ENCODE results near the gene CNNM3. TPM values are rescaled to one million over a fixed set of nuclear protein-coding genes. Genes with fewer than 3 reads are reported as not detected.

Gene CNNM3
- total RNA-seq, 4 donors from 2014 or later = 12.6 to 28.3 (median 16.5) TPM

DNA sequence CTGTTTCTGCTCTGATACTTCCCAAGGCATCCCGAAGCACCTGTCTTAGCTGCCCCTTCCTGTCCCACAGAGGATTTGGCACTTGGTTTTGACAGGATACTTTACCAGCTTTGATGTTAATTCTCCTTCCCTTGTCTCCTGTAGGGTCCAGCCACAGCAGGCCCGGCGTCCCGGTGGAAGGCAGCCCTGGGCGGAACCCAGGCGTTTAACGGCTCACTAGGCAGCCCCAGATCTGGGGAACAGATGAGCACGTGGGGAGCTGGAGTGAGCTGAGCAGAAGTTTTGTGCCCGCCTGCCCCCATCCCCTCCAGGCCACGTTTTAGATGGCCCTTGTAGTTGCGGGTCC lies 16.3 kb downstream of the CNNM3 start:
- 59% methylated on average over 10 of the region's 11 CpGs for WGBS
- H3K27me3 ChIP-seq = no peaks in the 10 kb centered on the region
- no peak overlapping the region for H3K27ac ChIP-seq
- H3K9me3 ChIP-seq = no peaks in the 10 kb centered on the region
- peaks cover 79% of the 10 kb centered on the region for H3K36me3 ChIP-seq
- no peak for DNase-seq (ENCODE audit: low spot score in 2 of 2)
- TF ChIP-seq POLR2AphosphoS5 (IDR thresholded peaks at IDR 0.05) = no peak
- no peak for TF ChIP-seq POLR2A (IDR thresholded peaks at IDR 0.05)
- TF ChIP-seq, protein P1, sequence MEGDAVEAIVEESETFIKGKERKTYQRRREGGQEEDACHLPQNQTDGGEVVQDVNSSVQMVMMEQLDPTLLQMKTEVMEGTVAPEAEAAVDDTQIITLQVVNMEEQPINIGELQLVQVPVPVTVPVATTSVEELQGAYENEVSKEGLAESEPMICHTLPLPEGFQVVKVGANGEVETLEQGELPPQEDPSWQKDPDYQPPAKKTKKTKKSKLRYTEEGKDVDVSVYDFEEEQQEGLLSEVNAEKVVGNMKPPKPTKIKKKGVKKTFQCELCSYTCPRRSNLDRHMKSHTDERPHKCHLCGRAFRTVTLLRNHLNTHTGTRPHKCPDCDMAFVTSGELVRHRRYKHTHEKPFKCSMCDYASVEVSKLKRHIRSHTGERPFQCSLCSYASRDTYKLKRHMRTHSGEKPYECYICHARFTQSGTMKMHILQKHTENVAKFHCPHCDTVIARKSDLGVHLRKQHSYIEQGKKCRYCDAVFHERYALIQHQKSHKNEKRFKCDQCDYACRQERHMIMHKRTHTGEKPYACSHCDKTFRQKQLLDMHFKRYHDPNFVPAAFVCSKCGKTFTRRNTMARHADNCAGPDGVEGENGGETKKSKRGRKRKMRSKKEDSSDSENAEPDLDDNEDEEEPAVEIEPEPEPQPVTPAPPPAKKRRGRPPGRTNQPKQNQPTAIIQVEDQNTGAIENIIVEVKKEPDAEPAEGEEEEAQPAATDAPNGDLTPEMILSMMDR (IDR thresholded peaks at IDR 0.05) = no peak
- no peak for TF ChIP-seq EP300 (IDR thresholded peaks at IDR 0.05)
- H3K4me1 ChIP-seq = peaks cover 5% of the 10 kb centered on the region
- no peak overlapping the region for H3K4me3 ChIP-seq

DNA sequence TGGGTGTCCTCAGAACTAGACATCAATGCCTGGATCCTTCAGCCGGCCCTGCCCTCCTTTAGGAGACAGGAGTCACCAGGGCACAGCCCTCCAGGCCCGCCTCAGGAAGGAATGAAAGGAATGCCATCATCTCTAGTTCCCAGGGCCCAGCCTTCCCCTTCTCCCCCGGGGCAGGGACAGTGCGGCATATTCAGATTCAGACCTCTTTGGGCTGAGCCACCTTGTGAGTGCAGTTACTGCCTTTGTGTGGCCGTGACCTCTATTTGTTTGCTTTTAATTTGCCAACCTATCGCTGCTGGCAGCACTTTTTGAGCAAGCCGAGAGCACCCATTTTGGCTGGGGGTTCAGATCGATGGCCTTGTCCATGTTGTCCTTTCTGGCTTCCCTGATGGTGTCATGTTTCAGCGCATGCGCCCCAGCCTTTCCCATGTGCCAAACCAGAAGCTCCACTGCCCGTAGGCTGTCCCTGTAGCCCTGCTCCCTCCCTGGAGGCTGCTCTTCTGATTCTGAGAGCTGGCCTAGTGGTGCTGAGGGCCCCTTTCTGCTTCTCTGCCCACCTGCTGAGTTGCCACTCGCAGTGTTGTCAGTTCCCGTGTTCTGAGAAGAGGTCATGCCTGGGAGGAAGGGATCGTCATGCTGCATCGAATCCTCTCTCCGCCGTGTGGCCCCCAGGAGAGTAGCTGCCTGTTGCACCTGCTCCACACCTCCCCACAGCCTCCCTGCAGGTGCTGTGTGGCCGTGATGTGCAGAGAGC lies 16.9 kb downstream of the CNNM3 start:
- TF ChIP-seq POLR2A (IDR thresholded peaks at IDR 0.05) = no peak
- TF ChIP-seq, protein P1 (IDR thresholded peaks at IDR 0.05) = no peak
- no peak for TF ChIP-seq POLR2AphosphoS5 (IDR thresholded peaks at IDR 0.05)
- TF ChIP-seq EP300 (IDR thresholded peaks at IDR 0.05) = no peak
- peak overlapping the region; percentile 13 for H3K27ac ChIP-seq
- H3K4me1 ChIP-seq = peaks cover 5% of the 10 kb centered on the region
- 53% methylated on average over 18 of the region's 18 CpGs for WGBS
- no peak for DNase-seq (ENCODE audit: low spot score in 2 of 2)
- H3K36me3 ChIP-seq = peaks cover 79% of the 10 kb centered on the region
- no peaks in the 10 kb centered on the region for H3K27me3 ChIP-seq
- no peaks in the 10 kb centered on the region for H3K9me3 ChIP-seq
- H3K4me3 ChIP-seq = no peak overlapping the region

DNA sequence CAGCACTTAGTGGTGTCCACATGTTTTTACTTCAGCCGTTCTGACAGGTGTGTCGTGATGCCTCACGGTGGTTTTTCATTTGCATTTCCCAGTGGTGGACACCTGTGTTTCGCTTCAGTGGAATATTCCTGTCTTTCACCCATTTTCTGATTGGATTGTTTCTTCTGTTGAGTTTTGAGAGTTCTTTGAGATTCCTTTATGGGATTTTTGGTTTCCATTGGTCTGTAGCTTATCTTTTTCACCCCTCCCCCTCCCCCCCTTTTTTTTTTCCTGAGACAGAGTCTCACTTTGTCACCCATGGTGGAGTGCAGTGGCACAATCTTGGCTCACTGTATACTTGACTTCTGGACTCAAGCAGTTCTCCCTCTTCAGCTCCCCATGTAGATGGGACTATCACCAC lies 19.8 kb downstream of the CNNM3 start:
- no peaks in the 10 kb centered on the region for H3K27me3 ChIP-seq
- no peak for DNase-seq (ENCODE audit: low spot score in 2 of 2)
- no peaks in the 10 kb centered on the region for H3K9me3 ChIP-seq
- H3K27ac ChIP-seq = no peak overlapping the region
- TF ChIP-seq, protein P1 (IDR thresholded peaks at IDR 0.05) = no peak
- TF ChIP-seq EP300 (IDR thresholded peaks at IDR 0.05) (no peak), POLR2AphosphoS5 (IDR thresholded peaks at IDR 0.05) (no peak), POLR2A (IDR thresholded peaks at IDR 0.05) (no peak)
- no peak overlapping the region for H3K4me3 ChIP-seq
- H3K4me1 ChIP-seq = peaks cover 15% of the 10 kb centered on the region
- peaks cover 61% of the 10 kb centered on the region for H3K36me3 ChIP-seq
- 92% methylated on average over 4 of the region's 4 CpGs for WGBS

DNA sequence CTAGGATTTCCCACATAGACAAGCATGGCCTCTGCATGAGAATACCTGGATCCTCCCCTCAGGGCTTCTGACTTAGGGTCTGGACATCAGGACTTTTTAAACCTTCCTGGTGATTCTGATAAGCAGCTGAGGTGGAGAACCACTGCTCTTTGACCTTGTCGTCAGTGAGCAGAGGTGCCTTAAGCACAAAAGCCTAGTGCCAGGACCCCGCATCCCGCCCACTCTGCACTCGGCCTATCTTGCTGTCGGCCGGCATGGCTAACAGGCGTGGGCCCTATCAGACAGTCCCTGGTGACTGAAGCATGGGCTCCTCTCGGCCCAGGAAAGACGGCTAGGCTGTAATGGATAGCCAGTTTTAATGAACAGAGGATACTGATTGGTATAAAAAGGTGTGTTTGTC lies 21.5 kb downstream of the CNNM3 start:
- H3K36me3 ChIP-seq = peaks cover 51% of the 10 kb centered on the region
- TF ChIP-seq POLR2AphosphoS5 (IDR thresholded peaks at IDR 0.05) (no peak), POLR2A (IDR thresholded peaks at IDR 0.05) (no peak), EP300 (IDR thresholded peaks at IDR 0.05) (no peak)
- TF ChIP-seq, protein P1 (IDR thresholded peaks at IDR 0.05) = no peak
- WGBS = 92% methylated on average over 9 of the region's 9 CpGs
- peaks cover 10% of the 10 kb centered on the region for H3K4me1 ChIP-seq
- H3K27me3 ChIP-seq = no peaks in the 10 kb centered on the region
- H3K9me3 ChIP-seq = no peaks in the 10 kb centered on the region
- no peak overlapping the region for H3K4me3 ChIP-seq
- H3K27ac ChIP-seq = no peak overlapping the region
- DNase-seq (ENCODE audit: low spot score in 2 of 2) = no peak

DNA sequence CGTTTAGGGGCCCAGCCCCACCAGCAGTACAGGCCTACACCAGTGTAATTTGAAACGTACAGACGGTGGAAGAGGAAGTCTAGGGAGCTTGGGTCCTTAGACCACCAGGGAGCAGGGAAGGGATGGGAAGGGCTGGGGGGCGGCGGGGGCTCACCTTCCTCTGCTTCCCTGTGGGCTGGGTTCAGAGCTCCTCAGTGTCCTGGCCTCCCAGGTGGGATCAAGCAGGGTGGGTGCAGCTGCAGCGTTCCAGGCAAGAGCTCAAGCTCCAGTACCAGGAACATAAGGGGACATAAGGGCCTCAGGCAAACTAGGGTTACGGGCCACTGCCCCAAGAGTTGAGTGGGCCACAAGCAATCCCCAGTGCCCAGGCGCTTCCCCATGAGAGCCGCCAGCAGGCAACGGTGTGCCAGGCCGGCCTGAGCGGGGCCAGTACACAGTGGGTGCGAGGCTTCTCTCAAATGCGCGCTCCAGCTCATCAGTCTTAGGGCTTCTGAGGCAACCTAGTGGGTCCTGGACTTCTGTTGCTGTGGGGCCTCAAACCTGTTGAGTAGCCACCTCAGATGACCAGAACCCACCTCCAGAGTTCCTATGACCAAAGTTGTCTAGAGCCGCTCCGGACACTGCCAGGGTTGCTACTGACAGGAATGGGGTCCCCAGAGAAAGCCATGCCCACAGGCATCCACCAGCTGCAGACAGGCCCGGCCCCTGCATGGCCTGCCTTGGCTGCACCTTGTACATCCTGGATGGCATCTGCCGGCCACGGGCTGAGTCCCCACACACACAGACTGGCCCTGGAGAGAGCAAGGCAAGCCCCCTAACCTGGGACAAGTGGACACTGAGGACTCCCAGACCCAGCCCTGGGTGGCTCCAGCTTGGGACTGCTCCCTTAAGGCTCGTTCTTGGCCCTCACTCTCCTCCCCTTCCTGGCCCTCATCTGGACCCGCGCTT lies 22.6 kb downstream of the CNNM3 start:
- peaks cover 41% of the 10 kb centered on the region for H3K36me3 ChIP-seq

More for the DNA sequence above, 22.6 kb downstream of the CNNM3 start:
- Histone ChIP-seq H3K27me3 (no peaks in the 10 kb centered on the region), H3K9me3 (no peaks in the 10 kb centered on the region), H3K4me1 (peaks cover 10% of the 10 kb centered on the region), H3K27ac (no peak overlapping the region), H3K4me3 (no peak overlapping the region)
- no peak for TF ChIP-seq POLR2A (IDR thresholded peaks at IDR 0.05)
- TF ChIP-seq, protein P1 (IDR thresholded peaks at IDR 0.05) = no peak
- no peak for TF ChIP-seq EP300 (IDR thresholded peaks at IDR 0.05)
- no peak for TF ChIP-seq POLR2AphosphoS5 (IDR thresholded peaks at IDR 0.05)
- whole genome bisulfite sequencing = 81% methylated on average over 11 of the region's 23 CpGs
- no peak for DNase-seq (ENCODE audit: low spot score in 2 of 2)

Measured in suprapubic skin (tissue), 4 donors.